Trophoblast cell (in vitro differentiated cells and primary cell): ENCODE results near the gene RPRML.
"Not testable (repeated sequence)": the region's sequence is repeated elsewhere in the genome, so short reads cannot be mapped to it uniquely, and the experiment has no call there.

Experiments used
- DNase-seq, 2 donors: peaks; one replicate each; pipeline ENCODE4 v3.0.0-alpha.2; 2016
- H2AFZ ChIP-seq: 2 replicates; pipeline ENCODE4 v1.6.1; 2013; ENCODE audit warnings: low read length, moderate library complexity, mild to moderate bottlenecking; ENCODE audit not compliant: insufficient read depth, poor library complexity
- H2AK5ac ChIP-seq: 2 replicates; pipeline ENCODE4 v1.6.1; 2013; ENCODE audit warnings: mild to moderate bottlenecking, low read length
- H2BK120ac ChIP-seq: 2 replicates; pipeline ENCODE4 v1.6.1; 2013; ENCODE audit warnings: low read length, mild to moderate bottlenecking, moderate library complexity; ENCODE audit not compliant: insufficient read depth, poor library complexity
- H2BK12ac ChIP-seq: 2 replicates; pipeline ENCODE4 v1.6.1; 2013; ENCODE audit warnings: mild to moderate bottlenecking, low read length, moderate library complexity
- H2BK5ac ChIP-seq: 2 replicates; pipeline ENCODE4 v1.6.1; 2013; ENCODE audit warnings: low read length, low read depth, moderate library complexity, mild to moderate bottlenecking; ENCODE audit not compliant: poor library complexity
- H3K14ac ChIP-seq: 2 replicates; pipeline ENCODE4 v1.6.1; 2013; ENCODE audit warnings: mild to moderate bottlenecking, low read length
- H3K18ac ChIP-seq: 2 replicates; pipeline ENCODE4 v1.6.1; 2013; ENCODE audit warnings: mild to moderate bottlenecking, low read length
- H3K23ac ChIP-seq: 2 replicates; pipeline ENCODE4 v1.6.1; 2013; ENCODE audit warnings: low read length
- H3K27ac ChIP-seq: 2 replicates; pipeline ENCODE4 v1.5.1; 2013; ENCODE audit warnings: low read depth, mild to moderate bottlenecking, inconsistent platforms, low read length, moderate library complexity
- H3K27me3 ChIP-seq: 2 replicates; pipeline ENCODE4 v1.6.1; 2013; ENCODE audit warnings: inconsistent platforms, mild to moderate bottlenecking, low read length, moderate library complexity; ENCODE audit not compliant: insufficient read depth
- H3K36me3 ChIP-seq, 2 experiments: 1 replicate in 1 of 2; 2 replicates in 1 of 2; pipeline ENCODE4 v1.6.1; 2013; ENCODE audit warnings: low read length in 2 of 2, mild to moderate bottlenecking in 2 of 2, moderate library complexity in 1 of 2; ENCODE audit not compliant: insufficient read depth in 2 of 2, control insufficient read depth in 1 of 2
- H3K4ac ChIP-seq: 2 replicates; pipeline ENCODE4 v1.6.1; 2013; ENCODE audit warnings: low read depth, mild to moderate bottlenecking, low read length, moderate library complexity
- H3K4me1 ChIP-seq, 2 experiments: 1 replicate in 1 of 2; 2 replicates in 1 of 2; pipeline ENCODE4 v1.6.1; 2013; ENCODE audit warnings: low read length in 2 of 2, mild to moderate bottlenecking in 2 of 2, moderate library complexity in 1 of 2; ENCODE audit not compliant: insufficient read depth in 2 of 2, control insufficient read depth in 1 of 2
- H3K4me2 ChIP-seq: 2 replicates; pipeline ENCODE4 v1.6.1; 2013; ENCODE audit warnings: inconsistent platforms, mild to moderate bottlenecking, low read length, moderate library complexity
- H3K4me3 ChIP-seq: 2 replicates; pipeline ENCODE4 v1.5.1; 2013; ENCODE audit warnings: mild to moderate bottlenecking, low read depth, low read length, inconsistent platforms
- H3K79me1 ChIP-seq: one replicate; pipeline ENCODE4 v1.6.1; 2013; ENCODE audit warnings: low read length
- H3K79me2 ChIP-seq: 2 replicates; pipeline ENCODE4 v1.6.1; 2013; ENCODE audit warnings: low read length, mild to moderate bottlenecking; ENCODE audit not compliant: control insufficient read depth, insufficient read depth, poor library complexity
- H3K9ac ChIP-seq: 2 replicates; pipeline ENCODE4 v1.6.1; 2013; ENCODE audit warnings: mild to moderate bottlenecking, low read length
- H3K9me3 ChIP-seq: 2 replicates; pipeline ENCODE4 v1.6.1; 2013; ENCODE audit warnings: low read depth, mild to moderate bottlenecking, control low read depth, inconsistent platforms, low read length; ENCODE audit not compliant: insufficient read depth
- H4K12ac ChIP-seq: 2 replicates; pipeline ENCODE4 v1.6.1; 2013; ENCODE audit warnings: low read depth, mild to moderate bottlenecking, low read length, moderate library complexity
- H4K8ac ChIP-seq: 2 replicates; pipeline ENCODE4 v1.6.1; 2013; ENCODE audit warnings: low read depth, mild to moderate bottlenecking, low read length, moderate library complexity
- H4K91ac ChIP-seq: one replicate; pipeline ENCODE4 v1.6.1; 2013; ENCODE audit warnings: low read depth, mild to moderate bottlenecking, low read length, moderate library complexity
- WGBS: extraction: QIAGEN DNeasy Blood & Tissue Kit; methylation state at CpG from one replicate; pipeline ENCODE4 v1.1.7; 2013; ENCODE audit warnings: missing lambda C conversion rate; ENCODE audit not compliant: insufficient read length, insufficient coverage; ENCODE audit errors: extremely low coverage; 5-methylcytosine and 5-hydroxymethylcytosine counted together

The RPRML gene

DNA sequence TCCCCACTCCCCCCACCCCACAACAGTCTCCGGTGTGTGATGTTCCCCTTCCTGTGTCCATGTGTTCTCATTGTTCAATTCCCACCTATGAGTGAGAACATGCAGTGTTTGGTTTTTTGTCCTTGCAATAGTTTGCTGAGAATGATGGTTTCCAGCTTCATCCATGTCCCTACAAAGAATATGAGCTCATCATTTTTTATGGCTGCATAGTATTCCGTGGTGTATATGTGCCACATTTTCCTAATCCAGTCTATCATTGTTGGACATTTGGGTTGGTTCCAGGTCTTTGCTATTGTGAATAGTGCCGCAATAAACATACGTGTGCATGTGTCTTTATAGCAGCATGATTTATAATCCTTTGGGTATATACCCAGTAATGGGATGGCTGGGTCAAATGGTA is 25.9 kb downstream of the RPRML start:
- H3K4ac ChIP-seq, H3K27ac ChIP-seq, H3K9me3 ChIP-seq, H3K27me3 ChIP-seq, H3K18ac ChIP-seq, H3K4me2 ChIP-seq, H4K8ac ChIP-seq, H3K36me3 ChIP-seq, H3K4me1 ChIP-seq, H2BK12ac ChIP-seq, H3K4me3 ChIP-seq, H2AK5ac ChIP-seq, H2AFZ ChIP-seq, DNase-seq, H4K91ac ChIP-seq, H3K9ac ChIP-seq, H2BK5ac ChIP-seq, H4K12ac ChIP-seq, H3K79me1 ChIP-seq, H3K14ac ChIP-seq, H3K23ac ChIP-seq, H2BK120ac ChIP-seq, H3K79me2 ChIP-seq: not testable (repeated sequence)
- no CpG with 5 or more reads among the region's 4 CpGs for WGBS

DNA sequence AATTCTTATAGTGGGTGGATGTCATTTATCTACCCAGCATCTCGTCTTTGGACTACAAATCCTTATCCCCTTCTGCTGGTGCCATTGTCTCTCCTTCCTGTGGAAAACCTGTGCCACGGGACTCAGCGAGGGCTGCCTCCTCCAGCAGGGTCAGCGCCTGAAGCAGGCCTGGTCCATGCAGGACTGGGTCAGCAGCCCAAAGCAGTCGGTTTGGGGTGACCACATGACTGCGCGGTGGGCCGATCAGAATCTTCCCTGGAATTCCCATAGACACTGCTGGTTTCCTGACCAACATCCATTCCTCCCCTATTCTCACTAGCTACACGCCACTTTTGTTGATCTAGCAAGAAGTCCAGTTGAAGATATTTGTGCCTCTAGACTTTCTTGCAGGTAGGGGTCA is 26.9 kb downstream of the RPRML start:
- Histone ChIP-seq H3K23ac (no peak overlapping the region), H3K27me3 (no peaks in the 10 kb centered on the region), H3K9me3 (no peaks in the 10 kb centered on the region), H2BK120ac (no peak overlapping the region), H3K9ac (no peak overlapping the region), H3K14ac (no peak overlapping the region), H2AK5ac (no peak overlapping the region), H2AFZ (no peak overlapping the region), H3K4me2 (no peak overlapping the region), H4K91ac (no peak overlapping the region), H3K4ac (no peak overlapping the region), H3K79me2 (no peaks in the 10 kb centered on the region), H3K4me3 (no peak overlapping the region), H2BK5ac (no peak overlapping the region), H3K79me1 (no peaks in the 10 kb centered on the region), H3K4me1 (no peaks in the 10 kb centered on the region), H4K12ac (no peak overlapping the region), H4K8ac (no peak overlapping the region), H2BK12ac (no peak overlapping the region), H3K27ac (no peak overlapping the region), H3K36me3 (peaks cover 2 to 7% of the 10 kb centered on the region in 2 experiments), H3K18ac (no peak overlapping the region)
- no peak for DNase-seq
- no CpG with 5 or more reads among the region's 9 CpGs for WGBS

DNA sequence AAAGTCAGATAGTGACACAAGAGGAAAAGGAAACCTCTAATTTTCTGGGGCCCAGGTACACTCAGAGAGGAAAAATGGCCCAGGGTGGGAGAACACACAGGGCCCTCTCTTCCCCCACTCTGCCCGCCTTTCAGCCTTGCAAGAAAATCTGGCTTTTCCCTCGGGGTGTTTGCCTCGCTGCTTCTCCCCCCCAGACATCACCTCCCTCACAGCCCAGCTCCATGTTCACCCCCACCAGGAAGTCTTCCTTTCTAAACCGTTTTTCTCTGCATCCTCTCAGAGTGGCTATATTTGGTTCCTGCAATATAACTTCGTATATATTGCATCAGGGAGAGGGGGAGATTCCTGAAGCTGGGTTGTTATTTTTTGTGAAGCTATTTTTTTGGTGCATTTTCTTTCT is 27.3 kb downstream of the RPRML start:
- no peak for DNase-seq
- H4K8ac ChIP-seq, result no peak overlapping the region
- H2BK12ac ChIP-seq, result no peak overlapping the region
- no peak overlapping the region for H2AK5ac ChIP-seq
- WGBS, result no CpG with 5 or more reads among the region's 5 CpGs
- H3K18ac ChIP-seq, result no peak overlapping the region
- peaks cover 2% of the 10 kb centered on the region for H3K79me1 ChIP-seq
- H2AFZ ChIP-seq, result no peak overlapping the region
- no peak overlapping the region for H2BK120ac ChIP-seq
- H3K36me3 ChIP-seq, result peaks cover 2 to 7% of the 10 kb centered on the region in 2 experiments
- H3K4me3 ChIP-seq, result no peak overlapping the region
- peak overlapping the region; percentile 16 for H4K91ac ChIP-seq
- H3K4ac ChIP-seq, result no peak overlapping the region
- peak overlapping the region; percentile 22 for H3K27ac ChIP-seq
- no peak overlapping the region for H3K23ac ChIP-seq
- no peaks in the 10 kb centered on the region for H3K27me3 ChIP-seq
- peaks cover 2% of the 10 kb centered on the region in 2 experiments for H3K4me1 ChIP-seq
- no peak overlapping the region for H3K4me2 ChIP-seq
- H3K79me2 ChIP-seq, result no peaks in the 10 kb centered on the region
- no peak overlapping the region for H3K9ac ChIP-seq
- H2BK5ac ChIP-seq, result no peak overlapping the region
- H3K9me3 ChIP-seq, result no peaks in the 10 kb centered on the region
- H3K14ac ChIP-seq, result no peak overlapping the region
- H4K12ac ChIP-seq, result no peak overlapping the region

DNA sequence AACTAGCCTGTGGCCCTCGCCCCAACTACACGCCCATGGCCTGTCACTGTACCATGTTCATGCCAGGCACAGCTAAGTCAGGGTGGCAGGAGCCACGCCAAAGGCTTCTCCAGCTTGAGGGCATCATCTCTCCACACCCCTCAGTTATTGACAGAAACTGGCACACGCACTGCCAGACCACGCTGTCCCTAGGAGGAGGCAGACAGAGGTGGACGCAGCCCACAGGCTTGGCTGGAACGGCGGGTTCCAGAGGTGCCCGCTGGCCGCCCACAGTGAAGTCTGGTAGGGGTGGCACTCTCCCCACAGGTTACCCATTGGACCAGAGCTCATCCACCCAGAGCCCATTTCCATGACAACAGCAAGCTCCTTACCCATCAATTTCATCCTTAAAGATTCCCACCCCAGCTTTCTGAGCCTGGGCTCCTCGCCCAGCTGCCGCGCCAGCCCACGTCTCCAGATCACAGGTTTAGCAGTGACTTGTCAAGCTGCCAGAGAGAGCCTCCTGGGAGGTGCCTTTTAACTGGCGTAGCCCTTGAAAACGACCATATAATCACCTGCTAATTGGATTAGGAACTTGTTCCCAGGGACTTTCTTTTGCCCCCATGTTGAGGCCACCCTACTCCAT is 27.9 kb downstream of the RPRML start:
- Histone ChIP-seq H3K23ac (no peak overlapping the region), H4K12ac (no peak overlapping the region), H3K79me2 (no peaks in the 10 kb centered on the region), H3K4ac (no peak overlapping the region), H3K27ac (peak overlapping the region; percentile 22), H3K79me1 (peaks cover 2% of the 10 kb centered on the region), H3K36me3 (peaks cover 2 to 7% of the 10 kb centered on the region in 2 experiments), H3K4me1 (peaks cover 2% of the 10 kb centered on the region in 2 experiments), H4K8ac (no peak overlapping the region), H3K9ac (no peak overlapping the region), H2BK120ac (no peak overlapping the region), H3K9me3 (no peaks in the 10 kb centered on the region), H4K91ac (peak overlapping the region; percentile 16), H3K4me2 (no peak overlapping the region), H2AK5ac (no peak overlapping the region), H3K27me3 (no peaks in the 10 kb centered on the region), H2BK12ac (no peak overlapping the region), H2BK5ac (no peak overlapping the region), H3K18ac (no peak overlapping the region), H3K4me3 (no peak overlapping the region), H2AFZ (no peak overlapping the region), H3K14ac (no peak overlapping the region)
- WGBS, result no CpG with 5 or more reads among the region's 16 CpGs
- no peak for DNase-seq
